ENCODE data around the gene NOTCH1.

- no peak for TF ChIP-seq TAF7 (optimal IDR thresholded peaks at IDR 0.05; ENCODE audit: borderline replicate concordance, low read depth, low read length)
- TF ChIP-seq SUZ12 (IDR thresholded peaks at IDR 0.05; ENCODE audit: low read length): no peak
- TF ChIP-seq EZH2 (IDR thresholded peaks at IDR 0.05; ENCODE audit: low read depth, low read length, severe bottlenecking): no peak
- no peak for TF ChIP-seq TAF1 (IDR thresholded peaks at IDR 0.05; ENCODE audit: low read depth, low read length)
- no peak for TF ChIP-seq POLR2A (IDR thresholded peaks at IDR 0.05; ENCODE audit: control extremely low read depth in 1 of 2, low read depth in 2 of 2, low read length in 2 of 2)
- no peak for TF ChIP-seq MAFK (IDR thresholded peaks at IDR 0.05; ENCODE audit: low read depth, low read length)
- TF ChIP-seq ZNF274 (IDR thresholded peaks at IDR 0.05; ENCODE audit: borderline replicate concordance, extremely low read depth, low read length): no peak
- no peak for TF ChIP-seq EP300 (IDR thresholded peaks at IDR 0.05; ENCODE audit: borderline replicate concordance in 1 of 2, low read depth in 2 of 2, low read length in 2 of 2)
- no peak for TF ChIP-seq E2F6 (IDR thresholded peaks at IDR 0.05)
- TF ChIP-seq CTBP2 (IDR thresholded peaks at IDR 0.05; ENCODE audit: borderline replicate concordance, insufficient read depth, insufficient read length, low read length): no peak
- no peak for TF ChIP-seq CTCF (IDR thresholded peaks at IDR 0.05; ENCODE audit: control extremely low read depth in 1 of 3, insufficient read depth in 1 of 3, low read depth in 1 of 3, low read length in 3 of 3)
These were observed 39.4 kb downstream of the NOTCH1 start for GRCh38 chr9:136506425-136506824.
